Hepatocyte (in vitro differentiated cells): Measurements from ENCODE around the gene NAXD.

Experiments used
- EZH2phosphoT487 ChIP-seq: fragments of 200-600 bp; sonication (generic); IDR thresholded peaks from one replicate; pipeline ENCODE4 v1.6.1; 2018; ENCODE audit warnings: antibody characterized with exemption, mild to moderate bottlenecking, low read depth, moderate library complexity; ENCODE audit not compliant: unreplicated experiment, severe bottlenecking
- TF ChIP-seq, protein P1 (sequence below): fragments of 200-600 bp; sonication (generic); IDR thresholded peaks from 2 replicates; pipeline ENCODE4 v1.5.1; 2016; ENCODE audit warnings: antibody characterized with exemption, mild to moderate bottlenecking; ENCODE audit not compliant: poor library complexity

DNA sequence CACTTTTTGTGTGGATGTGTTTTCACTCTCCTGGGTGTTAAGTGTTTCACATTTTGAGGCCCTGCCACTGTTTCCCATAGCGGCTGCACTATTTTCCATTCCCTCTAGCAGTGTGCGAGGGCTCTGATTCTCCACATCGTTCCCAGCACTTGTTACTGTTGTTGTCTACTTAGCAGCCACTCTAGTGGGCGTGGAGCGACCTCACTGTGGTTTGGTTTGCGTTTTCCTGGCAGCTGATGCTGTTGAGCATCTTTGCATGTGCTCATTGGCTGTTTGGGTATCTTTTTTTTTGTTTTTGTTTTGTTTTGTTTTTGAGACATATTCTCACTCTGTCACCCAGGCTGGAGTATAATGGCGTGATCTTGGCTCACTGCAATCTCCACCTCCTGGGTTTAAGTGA is 14.4 kb downstream of the NAXD start:
- TF ChIP-seq, protein P1, sequence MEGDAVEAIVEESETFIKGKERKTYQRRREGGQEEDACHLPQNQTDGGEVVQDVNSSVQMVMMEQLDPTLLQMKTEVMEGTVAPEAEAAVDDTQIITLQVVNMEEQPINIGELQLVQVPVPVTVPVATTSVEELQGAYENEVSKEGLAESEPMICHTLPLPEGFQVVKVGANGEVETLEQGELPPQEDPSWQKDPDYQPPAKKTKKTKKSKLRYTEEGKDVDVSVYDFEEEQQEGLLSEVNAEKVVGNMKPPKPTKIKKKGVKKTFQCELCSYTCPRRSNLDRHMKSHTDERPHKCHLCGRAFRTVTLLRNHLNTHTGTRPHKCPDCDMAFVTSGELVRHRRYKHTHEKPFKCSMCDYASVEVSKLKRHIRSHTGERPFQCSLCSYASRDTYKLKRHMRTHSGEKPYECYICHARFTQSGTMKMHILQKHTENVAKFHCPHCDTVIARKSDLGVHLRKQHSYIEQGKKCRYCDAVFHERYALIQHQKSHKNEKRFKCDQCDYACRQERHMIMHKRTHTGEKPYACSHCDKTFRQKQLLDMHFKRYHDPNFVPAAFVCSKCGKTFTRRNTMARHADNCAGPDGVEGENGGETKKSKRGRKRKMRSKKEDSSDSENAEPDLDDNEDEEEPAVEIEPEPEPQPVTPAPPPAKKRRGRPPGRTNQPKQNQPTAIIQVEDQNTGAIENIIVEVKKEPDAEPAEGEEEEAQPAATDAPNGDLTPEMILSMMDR: no peak
- no peak for TF ChIP-seq EZH2phosphoT487
